ENCODE measurements around the gene RBM17. TPM values are rescaled to one million over a fixed set of nuclear protein-coding genes. Genes with fewer than 3 reads are reported as not detected.
A peak's percentile ranks its signal among the peaks of the same experiment; 100 is the strongest.
"Not testable (repeated sequence)": the region's sequence is repeated elsewhere in the genome, so short reads cannot be mapped to it uniquely, and the experiment has no call there.

RBM17 gene, protein sequence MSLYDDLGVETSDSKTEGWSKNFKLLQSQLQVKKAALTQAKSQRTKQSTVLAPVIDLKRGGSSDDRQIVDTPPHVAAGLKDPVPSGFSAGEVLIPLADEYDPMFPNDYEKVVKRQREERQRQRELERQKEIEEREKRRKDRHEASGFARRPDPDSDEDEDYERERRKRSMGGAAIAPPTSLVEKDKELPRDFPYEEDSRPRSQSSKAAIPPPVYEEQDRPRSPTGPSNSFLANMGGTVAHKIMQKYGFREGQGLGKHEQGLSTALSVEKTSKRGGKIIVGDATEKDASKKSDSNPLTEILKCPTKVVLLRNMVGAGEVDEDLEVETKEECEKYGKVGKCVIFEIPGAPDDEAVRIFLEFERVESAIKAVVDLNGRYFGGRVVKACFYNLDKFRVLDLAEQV
- 29.6 and 47.5 TPM in 2 replicates for total RNA-seq

DNA sequence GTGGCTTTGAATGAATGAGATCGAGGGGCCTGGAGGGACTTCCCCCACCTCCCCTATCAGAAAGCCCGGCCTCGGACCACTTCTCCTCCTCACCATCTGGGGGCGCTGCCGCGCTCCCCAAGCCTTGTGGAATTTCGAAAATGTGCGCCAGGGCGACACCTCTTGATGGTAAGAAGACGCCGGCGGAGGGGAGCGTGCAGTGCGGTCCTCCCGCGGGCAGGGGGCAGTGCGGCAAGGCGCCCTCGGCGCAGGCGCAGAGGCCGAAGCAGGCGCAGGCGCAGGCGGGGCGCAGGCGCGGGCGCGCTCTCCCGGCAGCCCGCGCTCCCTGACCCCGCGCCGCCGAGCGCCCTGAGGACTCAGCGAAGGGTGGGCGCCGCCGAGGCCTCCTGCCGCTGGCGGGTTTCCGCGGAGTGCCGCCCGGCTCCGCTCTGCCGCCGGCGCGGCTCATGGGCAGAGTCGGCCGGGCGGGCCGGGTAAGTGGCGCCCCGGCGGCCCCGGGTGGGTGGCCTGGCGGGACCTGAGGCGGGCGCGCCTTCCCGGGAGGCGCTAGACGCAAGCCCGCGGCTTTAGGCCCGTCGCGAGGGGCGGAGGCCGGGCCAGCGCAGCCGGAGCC is at the start of gene RBM17:
Gene RBM17, plus strand, starts transcription at position 314 of the 613 bp plus-strand sequence. CDS start 8,032 bp downstream, outside the sequence.
- TF ChIP-seq, protein P1, sequence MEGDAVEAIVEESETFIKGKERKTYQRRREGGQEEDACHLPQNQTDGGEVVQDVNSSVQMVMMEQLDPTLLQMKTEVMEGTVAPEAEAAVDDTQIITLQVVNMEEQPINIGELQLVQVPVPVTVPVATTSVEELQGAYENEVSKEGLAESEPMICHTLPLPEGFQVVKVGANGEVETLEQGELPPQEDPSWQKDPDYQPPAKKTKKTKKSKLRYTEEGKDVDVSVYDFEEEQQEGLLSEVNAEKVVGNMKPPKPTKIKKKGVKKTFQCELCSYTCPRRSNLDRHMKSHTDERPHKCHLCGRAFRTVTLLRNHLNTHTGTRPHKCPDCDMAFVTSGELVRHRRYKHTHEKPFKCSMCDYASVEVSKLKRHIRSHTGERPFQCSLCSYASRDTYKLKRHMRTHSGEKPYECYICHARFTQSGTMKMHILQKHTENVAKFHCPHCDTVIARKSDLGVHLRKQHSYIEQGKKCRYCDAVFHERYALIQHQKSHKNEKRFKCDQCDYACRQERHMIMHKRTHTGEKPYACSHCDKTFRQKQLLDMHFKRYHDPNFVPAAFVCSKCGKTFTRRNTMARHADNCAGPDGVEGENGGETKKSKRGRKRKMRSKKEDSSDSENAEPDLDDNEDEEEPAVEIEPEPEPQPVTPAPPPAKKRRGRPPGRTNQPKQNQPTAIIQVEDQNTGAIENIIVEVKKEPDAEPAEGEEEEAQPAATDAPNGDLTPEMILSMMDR (IDR thresholded peaks at IDR 0.05; ENCODE audit: insufficient read depth, low read depth, low read length), result peak; percentile 100
- DNase-seq (ENCODE audit: low read depth), result peak; percentile 98

DNA sequence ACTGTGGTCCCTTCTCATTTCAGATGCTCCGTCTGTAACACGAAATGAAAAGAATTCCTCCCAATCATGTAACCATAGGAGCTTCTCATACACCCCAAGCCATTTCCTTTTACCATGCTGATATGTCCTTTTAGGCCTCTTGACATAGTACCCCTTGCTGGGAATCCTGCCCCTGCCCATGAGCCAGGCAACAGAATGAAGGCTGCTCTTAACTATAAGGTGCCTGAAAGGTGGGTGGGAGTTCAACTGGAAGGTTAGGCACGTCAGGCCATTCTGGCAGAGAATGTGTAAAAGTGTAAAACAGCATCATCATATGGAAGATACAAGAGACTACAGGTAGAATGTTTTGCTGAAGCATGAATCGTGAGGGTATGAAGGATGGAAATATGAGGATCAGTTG is 49.1 kb upstream of the RBM17 start:
- H3K4me3 ChIP-seq (ENCODE audit: low read depth, low read length), result no peak overlapping the region
- TF ChIP-seq, protein P1 (IDR thresholded peaks at IDR 0.05; ENCODE audit: insufficient read depth, low read depth, low read length), result no peak
- DNase-seq (ENCODE audit: low read depth), result no peak

More for the DNA sequence above, at the start of gene RBM17:
- peak within 1 kb of the TSS; percentile 86 for H3K4me3 ChIP-seq (ENCODE audit: low read depth, low read length)

DNA sequence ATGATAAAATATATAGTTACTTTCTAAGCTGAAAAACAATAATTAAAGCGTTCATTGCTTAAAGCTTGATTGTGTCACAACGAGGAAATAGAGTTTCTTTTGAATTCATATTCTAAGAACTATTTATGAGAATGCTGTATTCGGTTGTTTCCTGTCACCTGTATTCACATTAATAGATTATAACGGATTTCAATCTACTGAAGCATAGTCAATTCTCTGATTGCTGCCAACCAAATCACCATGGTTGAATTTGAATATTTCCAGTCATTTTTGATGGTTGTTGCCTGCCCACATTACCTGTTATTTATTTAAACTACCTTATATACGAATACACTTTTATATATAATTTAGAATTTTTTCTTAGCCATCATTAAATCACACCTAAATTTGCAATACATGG is 48.6 kb upstream of the RBM17 start:
- TF ChIP-seq, protein P1 (IDR thresholded peaks at IDR 0.05; ENCODE audit: insufficient read depth, low read depth, low read length), result no peak
- DNase-seq (ENCODE audit: low read depth), result no peak

DNA sequence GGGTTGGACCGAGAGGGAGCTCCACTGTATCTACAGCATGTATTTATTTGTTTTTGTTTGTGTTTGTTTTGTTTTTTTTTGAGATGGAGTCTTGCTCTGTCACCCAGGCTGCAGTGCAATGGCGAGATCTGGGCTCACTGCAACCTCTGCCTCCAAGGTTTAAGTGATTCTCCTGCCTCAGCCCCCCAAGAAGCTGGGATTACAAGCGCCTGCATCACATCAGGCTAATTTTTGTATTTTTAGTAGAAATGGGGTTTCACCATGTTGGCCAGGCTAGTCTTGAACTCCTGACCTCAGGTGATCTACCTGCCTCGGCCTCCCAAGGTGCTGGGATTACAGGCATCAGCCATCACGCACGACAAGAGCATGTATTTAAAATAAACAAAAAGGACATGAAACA is 45.5 kb upstream of the RBM17 start:
- DNase-seq (ENCODE audit: low read depth); H3K4me3 ChIP-seq (ENCODE audit: low read depth, low read length): not testable (repeated sequence)

More for the DNA sequence above, 48.6 kb upstream of the RBM17 start:
- no peak overlapping the region for H3K4me3 ChIP-seq (ENCODE audit: low read depth, low read length)

DNA sequence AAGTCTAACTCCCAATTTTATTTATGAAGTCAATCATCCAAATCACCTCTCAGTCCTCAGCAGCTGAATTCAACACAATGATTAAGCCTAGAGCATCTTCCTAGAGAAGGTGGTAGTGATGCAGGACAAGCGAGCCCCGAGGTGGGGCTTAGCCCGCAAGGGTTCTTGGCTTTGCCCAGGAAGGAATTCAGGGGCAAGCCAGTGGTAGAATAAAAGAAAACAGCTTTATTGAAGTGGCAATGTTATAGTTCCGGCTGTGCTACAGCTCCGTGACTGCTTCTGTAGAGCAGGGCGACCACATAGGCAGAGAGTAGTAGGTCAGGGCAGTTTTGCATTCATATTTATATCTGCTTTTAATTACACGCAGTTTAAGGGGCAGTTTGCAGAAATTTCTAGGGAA is 44.8 kb upstream of the RBM17 start:
- H3K4me3 ChIP-seq (ENCODE audit: low read depth, low read length), result no peak overlapping the region
- TF ChIP-seq, protein P1 (IDR thresholded peaks at IDR 0.05; ENCODE audit: insufficient read depth, low read depth, low read length), result no peak
- no peak for DNase-seq (ENCODE audit: low read depth)

DNA sequence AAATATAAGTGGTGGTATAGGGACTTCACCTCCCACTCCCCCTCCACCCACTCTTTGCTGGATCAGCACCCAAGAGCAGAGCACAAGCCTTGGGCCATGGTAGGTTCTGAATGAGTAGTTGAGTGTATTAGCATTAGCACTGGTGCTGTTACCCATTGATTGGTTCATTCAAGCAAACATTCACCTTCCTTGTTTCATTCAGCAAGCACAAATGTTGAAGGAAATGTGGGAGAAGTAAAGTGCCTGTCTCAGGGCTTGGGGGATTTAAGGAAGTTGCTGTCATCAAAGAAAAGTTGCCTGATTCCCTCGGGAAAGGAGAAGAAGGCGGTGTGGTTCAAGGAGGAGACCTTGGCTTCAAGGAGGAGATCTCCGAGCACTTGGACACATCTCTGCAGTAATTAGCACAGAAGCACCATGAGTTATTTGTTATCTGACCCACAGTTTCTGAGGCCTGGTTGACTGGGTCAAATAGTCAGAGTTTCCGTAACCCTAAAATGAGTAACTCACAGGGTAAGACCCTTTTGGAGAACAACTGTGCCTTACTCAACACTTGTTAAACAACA is 44.0 kb upstream of the RBM17 start:
- TF ChIP-seq, protein P1 (IDR thresholded peaks at IDR 0.05; ENCODE audit: insufficient read depth, low read depth, low read length), result no peak
- DNase-seq (ENCODE audit: low read depth), result no peak
- H3K4me3 ChIP-seq (ENCODE audit: low read depth, low read length), result no peak overlapping the region

DNA sequence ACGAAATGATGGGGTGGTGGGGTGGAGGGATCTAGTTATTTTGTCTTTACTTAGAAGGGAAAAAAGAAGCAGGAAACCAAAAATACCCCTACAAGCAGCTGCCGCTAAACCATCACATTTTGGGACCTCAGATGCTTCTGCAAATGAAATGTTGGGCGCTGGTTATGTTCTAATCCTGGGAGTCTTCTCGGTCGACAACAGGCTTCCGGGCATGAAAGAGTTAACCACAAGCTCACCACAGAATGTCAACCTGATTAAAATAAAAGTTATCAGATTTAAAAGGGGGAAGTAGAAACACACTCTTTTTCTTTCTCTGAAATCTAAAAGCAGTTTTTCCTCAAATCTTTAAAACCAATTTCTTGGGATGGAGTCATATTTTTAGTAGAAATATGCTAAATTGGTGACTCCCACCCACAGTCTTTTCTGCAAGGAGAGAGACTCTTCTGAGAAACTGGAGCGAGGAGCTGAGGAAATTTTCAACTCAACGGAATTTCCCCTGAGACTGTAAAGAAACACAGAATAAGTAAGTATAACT is 43.5 kb upstream of the RBM17 start:
- no peak for DNase-seq (ENCODE audit: low read depth)
- TF ChIP-seq, protein P1 (IDR thresholded peaks at IDR 0.05; ENCODE audit: insufficient read depth, low read depth, low read length), result no peak
- H3K4me3 ChIP-seq (ENCODE audit: low read depth, low read length), result no peak overlapping the region

All from fibroblast of villous mesenchyme (primary cell).